ENCODE measurements around the gene PPFIA3.

DNA sequence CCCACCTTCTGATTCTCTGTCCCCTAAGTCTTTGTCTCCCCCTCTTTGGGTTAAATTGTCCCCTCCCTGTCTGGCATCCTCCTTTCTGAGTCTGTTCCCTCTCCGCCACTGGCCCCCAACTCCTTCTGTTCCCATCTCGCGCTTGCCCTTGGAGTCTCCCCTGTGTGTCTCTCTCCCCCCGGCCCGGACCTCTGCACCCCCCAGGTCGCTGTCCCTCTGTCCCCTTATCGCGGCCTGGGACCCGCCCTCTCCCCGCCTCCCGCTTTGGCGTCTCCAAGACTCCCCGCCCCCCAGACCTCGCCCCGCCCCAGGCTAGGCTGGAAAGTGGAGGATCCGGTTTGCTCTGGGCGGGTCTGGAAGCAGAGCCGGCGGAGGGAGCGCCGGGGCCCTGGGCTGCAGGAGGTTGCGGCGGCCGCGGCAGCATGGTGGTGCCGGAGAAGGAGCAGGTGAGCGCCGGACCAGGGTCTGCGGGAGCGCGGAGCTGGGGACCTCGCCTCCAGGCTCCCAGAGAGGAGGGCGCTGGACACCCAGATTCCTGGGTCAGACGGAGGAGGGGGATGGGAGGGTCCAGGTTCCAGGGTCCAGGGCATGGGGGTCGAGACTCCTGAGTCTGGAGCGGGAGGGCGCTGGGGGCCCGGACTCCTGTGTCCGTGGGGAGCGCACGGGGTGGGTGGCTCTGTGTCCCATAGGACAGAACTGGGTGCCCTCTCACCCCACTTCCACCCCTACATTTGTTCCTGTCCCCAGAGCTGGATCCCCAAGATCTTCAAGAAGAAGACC is 38.3 kb downstream of the PPFIA3 start, which contains the start of gene TRPM4:
- TF ChIP-seq CTCF (IDR thresholded peaks at IDR 0.05 in 8 of 11, conservative IDR thresholded peaks at IDR 0.05 in 3 of 11) (no peak), POLR2AphosphoS5 (IDR thresholded peaks at IDR 0.05) (peak; percentile 36 to 81 (median 78)), POLR2A (IDR thresholded peaks at IDR 0.05) (no peak)

All from spleen (tissue), 7 donors.